ENCODE results near the gene KIR2DL4. TPM values are rescaled to one million over a fixed set of nuclear protein-coding genes. Genes with fewer than 3 reads are reported as not detected.
"Not testable (repeated sequence)": the region's sequence is repeated elsewhere in the genome, so short reads cannot be mapped to it uniquely, and the experiment has no call there.

KIR2DL4 gene
- total RNA-seq, 1 donor from 2014 or later, result not detected

DNA sequence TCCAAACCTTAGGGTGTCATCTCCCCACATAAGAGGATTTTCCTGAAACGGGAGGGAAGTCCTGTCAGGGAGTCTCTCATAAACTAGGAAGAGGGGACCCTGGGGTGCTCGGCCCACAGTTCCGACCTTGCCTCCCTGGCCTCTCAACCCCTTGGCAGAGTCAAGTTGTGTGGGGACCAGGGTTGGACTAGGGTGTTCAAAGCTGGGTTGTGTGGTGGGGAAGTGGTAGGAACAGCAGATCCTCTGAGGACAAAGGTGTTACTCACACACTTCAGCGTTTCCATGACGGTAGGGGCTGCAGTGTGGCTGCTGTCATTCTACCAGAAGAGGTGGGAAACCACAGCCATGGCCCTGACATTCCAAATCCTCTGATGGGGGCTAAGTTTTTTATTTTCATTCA lies 31.7 kb downstream of the KIR2DL4 start:
- not testable (repeated sequence) for H3K9me3 ChIP-seq (ENCODE audit: insufficient read depth, low read depth, low read length); H3K4me3 ChIP-seq (ENCODE audit: insufficient read depth, low read depth, low read length); H3K4me2 ChIP-seq (ENCODE audit: low read length); H3K36me3 ChIP-seq (ENCODE audit: insufficient read depth, low read length); H3K36me3 Mint-ChIP-seq (ENCODE audit: low read depth, unreplicated experiment); H3K4me1 ChIP-seq (ENCODE audit: insufficient read depth, low read length); H3K27ac Mint-ChIP-seq (ENCODE audit: unreplicated experiment); H3K27ac ChIP-seq (ENCODE audit: low read depth, low read length); DNase-seq (ENCODE audit: low read depth); H3K4me3 Mint-ChIP-seq (ENCODE audit: unreplicated experiment); H3K27me3 Mint-ChIP-seq (ENCODE audit: low read depth, unreplicated experiment); H3K27me3 ChIP-seq (ENCODE audit: insufficient read depth, low read length); H2AFZ ChIP-seq (ENCODE audit: low read depth, low read length); H4K20me1 ChIP-seq (ENCODE audit: insufficient read depth, low read length); H3K79me2 ChIP-seq (ENCODE audit: insufficient read depth, low read length); H3K9ac ChIP-seq (ENCODE audit: low read length); H3K4me1 Mint-ChIP-seq (ENCODE audit: low read depth, unreplicated experiment); FAIRE-seq
- peaks cover 19% of the 10 kb centered on the region for H3K9me3 Mint-ChIP-seq (ENCODE audit: unreplicated experiment)

DNA sequence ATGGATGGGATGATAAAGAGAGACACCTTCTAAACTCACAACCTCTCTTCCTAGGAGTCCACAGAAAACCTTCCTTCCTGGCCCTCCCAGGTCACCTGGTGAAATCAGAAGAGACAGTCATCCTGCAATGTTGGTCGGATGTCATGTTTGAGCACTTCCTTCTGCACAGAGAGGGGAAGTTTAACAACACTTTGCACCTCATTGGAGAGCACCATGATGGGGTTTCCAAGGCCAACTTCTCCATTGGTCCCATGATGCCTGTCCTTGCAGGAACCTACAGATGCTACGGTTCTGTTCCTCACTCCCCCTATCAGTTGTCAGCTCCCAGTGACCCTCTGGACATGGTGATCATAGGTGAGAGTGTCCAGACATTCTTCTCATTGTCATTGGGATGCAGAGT lies 34.1 kb downstream of the KIR2DL4 start:
- not testable (repeated sequence) for H3K4me2 ChIP-seq (ENCODE audit: low read length); H3K27ac ChIP-seq (ENCODE audit: low read depth, low read length); H2AFZ ChIP-seq (ENCODE audit: low read depth, low read length); H3K4me1 Mint-ChIP-seq (ENCODE audit: low read depth, unreplicated experiment); H3K4me3 Mint-ChIP-seq (ENCODE audit: unreplicated experiment); H3K9ac ChIP-seq (ENCODE audit: low read length); H3K36me3 ChIP-seq (ENCODE audit: insufficient read depth, low read length); H3K79me2 ChIP-seq (ENCODE audit: insufficient read depth, low read length); H3K4me1 ChIP-seq (ENCODE audit: insufficient read depth, low read length); H4K20me1 ChIP-seq (ENCODE audit: insufficient read depth, low read length); H3K4me3 ChIP-seq (ENCODE audit: insufficient read depth, low read depth, low read length); H3K36me3 Mint-ChIP-seq (ENCODE audit: low read depth, unreplicated experiment); H3K27me3 ChIP-seq (ENCODE audit: insufficient read depth, low read length); DNase-seq (ENCODE audit: low read depth); H3K9me3 ChIP-seq (ENCODE audit: insufficient read depth, low read depth, low read length); H3K27me3 Mint-ChIP-seq (ENCODE audit: low read depth, unreplicated experiment); H3K27ac Mint-ChIP-seq (ENCODE audit: unreplicated experiment); FAIRE-seq
- H3K9me3 Mint-ChIP-seq (ENCODE audit: unreplicated experiment), result peaks cover 13% of the 10 kb centered on the region

DNA sequence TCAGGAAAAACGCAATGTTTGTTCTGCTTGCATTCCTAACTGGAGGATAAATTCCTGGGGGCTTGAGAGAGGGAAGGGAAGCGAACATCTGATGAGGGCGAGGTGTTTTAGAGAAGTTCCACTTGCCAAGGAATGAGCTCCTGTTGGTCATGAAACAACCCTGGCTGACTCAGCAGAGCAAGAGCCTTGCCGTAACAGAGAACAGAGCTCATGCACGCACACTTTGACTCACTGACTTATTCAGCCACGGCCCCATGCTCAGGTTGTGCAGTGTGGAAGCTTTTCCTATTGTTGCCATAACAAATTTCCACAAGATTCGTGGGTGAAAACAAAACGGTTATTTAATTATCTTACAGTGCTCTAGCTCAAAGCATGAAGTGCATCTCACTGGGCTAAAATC lies 39.8 kb downstream of the KIR2DL4 start:
- H3K36me3 Mint-ChIP-seq (ENCODE audit: low read depth, unreplicated experiment); H3K79me2 ChIP-seq (ENCODE audit: insufficient read depth, low read length); H3K4me3 Mint-ChIP-seq (ENCODE audit: unreplicated experiment); H3K4me1 Mint-ChIP-seq (ENCODE audit: low read depth, unreplicated experiment); H2AFZ ChIP-seq (ENCODE audit: low read depth, low read length); H3K4me3 ChIP-seq (ENCODE audit: insufficient read depth, low read depth, low read length); H3K9me3 ChIP-seq (ENCODE audit: insufficient read depth, low read depth, low read length); H3K36me3 ChIP-seq (ENCODE audit: insufficient read depth, low read length); FAIRE-seq; H3K27me3 Mint-ChIP-seq (ENCODE audit: low read depth, unreplicated experiment); DNase-seq (ENCODE audit: low read depth); H3K4me1 ChIP-seq (ENCODE audit: insufficient read depth, low read length); H3K27me3 ChIP-seq (ENCODE audit: insufficient read depth, low read length); H3K27ac ChIP-seq (ENCODE audit: low read depth, low read length); H3K4me2 ChIP-seq (ENCODE audit: low read length); H3K9ac ChIP-seq (ENCODE audit: low read length); H3K27ac Mint-ChIP-seq (ENCODE audit: unreplicated experiment); H4K20me1 ChIP-seq (ENCODE audit: insufficient read depth, low read length): not testable (repeated sequence)
- H3K9me3 Mint-ChIP-seq (ENCODE audit: unreplicated experiment), result peaks cover 18% of the 10 kb centered on the region

DNA sequence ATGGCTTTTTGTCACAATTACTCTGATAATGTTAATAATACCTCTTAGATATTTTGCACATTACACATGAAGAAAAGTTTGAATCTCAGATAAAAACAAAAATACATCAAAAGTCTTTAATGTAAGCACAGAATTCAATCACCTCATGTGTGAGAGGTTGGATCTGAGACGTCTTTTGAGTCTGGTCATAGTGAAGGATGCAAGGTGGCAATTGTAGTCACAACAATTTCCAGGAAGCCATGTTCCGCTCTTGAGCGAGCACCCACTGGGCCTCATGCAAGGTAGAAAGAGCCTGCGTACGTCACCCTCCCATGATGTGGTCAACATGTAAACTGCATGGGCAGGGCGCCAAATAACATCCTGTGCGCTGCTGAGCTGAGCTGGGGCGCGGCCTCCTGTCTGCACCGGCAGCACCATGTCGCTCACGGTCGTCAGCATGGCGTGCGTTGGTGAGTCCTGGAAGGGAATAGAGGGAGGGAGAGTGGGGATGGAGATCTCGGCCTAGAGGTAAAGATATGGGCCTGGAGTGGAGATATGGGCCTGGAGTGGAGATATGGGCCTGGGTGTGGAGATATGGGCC lies 46.7 kb downstream of the KIR2DL4 start, which contains the start of gene KIR3DL2:
TSS of gene KIR3DL2 (plus strand) at position 383 of the 580 bp plus-strand sequence. CDS start at position 416, 33 bp downstream.
- H3K79me2 ChIP-seq (ENCODE audit: insufficient read depth, low read length); H3K27me3 ChIP-seq (ENCODE audit: insufficient read depth, low read length); H3K36me3 ChIP-seq (ENCODE audit: insufficient read depth, low read length); H3K27ac ChIP-seq (ENCODE audit: low read depth, low read length); H3K27ac Mint-ChIP-seq (ENCODE audit: unreplicated experiment); H4K20me1 ChIP-seq (ENCODE audit: insufficient read depth, low read length); H3K9me3 ChIP-seq (ENCODE audit: insufficient read depth, low read depth, low read length); H3K4me2 ChIP-seq (ENCODE audit: low read length); H3K4me3 ChIP-seq (ENCODE audit: insufficient read depth, low read depth, low read length); FAIRE-seq; H3K4me3 Mint-ChIP-seq (ENCODE audit: unreplicated experiment); H2AFZ ChIP-seq (ENCODE audit: low read depth, low read length); DNase-seq (ENCODE audit: low read depth); H3K9ac ChIP-seq (ENCODE audit: low read length); H3K4me1 ChIP-seq (ENCODE audit: insufficient read depth, low read length); H3K4me1 Mint-ChIP-seq (ENCODE audit: low read depth, unreplicated experiment); H3K36me3 Mint-ChIP-seq (ENCODE audit: low read depth, unreplicated experiment); H3K27me3 Mint-ChIP-seq (ENCODE audit: low read depth, unreplicated experiment): not testable (repeated sequence)
- H3K9me3 Mint-ChIP-seq (ENCODE audit: unreplicated experiment), result peaks cover 27% of the 10 kb centered on the region
